Neural cell (in vitro differentiated cells): ENCODE measurements around the gene ZNF521. TPM values are rescaled to one million over a fixed set of nuclear protein-coding genes. Genes with fewer than 3 reads are reported as not detected.

Experiments used
- H2AFZ ChIP-seq: fragments of 200-600, 300-800 bp; sonication (generic), shearing (Covaris generic); 2 replicates; pipeline ENCODE4 v1.6.0; 2014; ENCODE audit warnings: low read depth, mild to moderate bottlenecking, antibody characterized with exemption, low read length, moderate library complexity
- H3F3A ChIP-seq: fragments of 200-600 bp; shearing (Covaris generic); 2 replicates; pipeline ENCODE4 v1.6.1; 2016; ENCODE audit warnings: mild to moderate bottlenecking, moderate library complexity, mixed read lengths, antibody characterized with exemption, low read length; ENCODE audit not compliant: insufficient read depth, poor library complexity, severe bottlenecking
- H3K27ac ChIP-seq: fragments of 200-600, 300-800 bp; sonication (generic), shearing (Covaris generic); 2 replicates; pipeline ENCODE4 v1.5.1; 2014; ENCODE audit warnings: mild to moderate bottlenecking, low read length, moderate library complexity
- H3K27me3 ChIP-seq: fragments of 300-800, 200-600 bp; sonication (generic), shearing (Covaris generic); 2 replicates; pipeline ENCODE4 v1.6.0; 2014; ENCODE audit warnings: mild to moderate bottlenecking, low read depth, low read length, moderate library complexity; ENCODE audit not compliant: insufficient read depth
- H3K36me3 ChIP-seq: fragments of 300-800, 200-600 bp; sonication (generic), shearing (Covaris generic); 2 replicates; pipeline ENCODE4 v1.5.1; 2014; ENCODE audit warnings: mild to moderate bottlenecking, antibody characterized with exemption, low read length, moderate library complexity; ENCODE audit not compliant: insufficient read depth
- H3K4me2 ChIP-seq: fragments of 300-800, 200-600 bp; sonication (generic), shearing (Covaris generic); 2 replicates; pipeline ENCODE4 v1.6.0; 2014; ENCODE audit warnings: mild to moderate bottlenecking, low read length
- H3K4me3 ChIP-seq: fragments of 300-800, 200-600 bp; sonication (generic), shearing (Covaris generic); 2 replicates; pipeline ENCODE4 v1.5.1; 2014; ENCODE audit warnings: mild to moderate bottlenecking, low read length, moderate library complexity
- H3K79me2 ChIP-seq: fragments of 200-600 bp; shearing (Covaris generic); replicated peaks from 2 replicates; pipeline ENCODE4 v1.6.0; 2014; ENCODE audit warnings: mild to moderate bottlenecking, low read length, moderate library complexity; ENCODE audit not compliant: insufficient read depth
- H3K9ac ChIP-seq: fragments of 300-800, 200-600 bp; sonication (generic), shearing (Covaris generic); 2 replicates; pipeline ENCODE4 v1.6.1; 2016; ENCODE audit warnings: mild to moderate bottlenecking, low read length, mixed read lengths
- H3K9me2 ChIP-seq: fragments of 200-600 bp; shearing (Covaris generic); 2 replicates; pipeline ENCODE4 v1.6.1; 2016; ENCODE audit warnings: mild to moderate bottlenecking, low read length, mixed read lengths; ENCODE audit not compliant: insufficient read depth
- H3K9me3 ChIP-seq: fragments of 200-600, 300-800 bp; sonication (generic), shearing (Covaris generic); 2 replicates; pipeline ENCODE4 v1.6.1; 2016; ENCODE audit warnings: mild to moderate bottlenecking, mixed run types, low read length, moderate library complexity, mixed read lengths
- H4K20me1 ChIP-seq: fragments of 200-600 bp; shearing (Covaris generic); 2 replicates; pipeline ENCODE4 v1.6.1; 2016; ENCODE audit warnings: mild to moderate bottlenecking, mixed run types; ENCODE audit not compliant: insufficient read depth
- CTCF ChIP-seq: fragments of 450-650 bp; IDR thresholded peaks from 2 replicates; pipeline ENCODE4 v1.5.1; 2014; ENCODE audit warnings: antibody characterized with exemption, mild to moderate bottlenecking, moderate library complexity; ENCODE audit not compliant: poor library complexity, severe bottlenecking
- EP300 ChIP-seq: fragments of 450-650 bp; conservative IDR thresholded peaks from 2 replicates; pipeline ENCODE4 v1.6.1; 2014; ENCODE audit warnings: antibody characterized with exemption, mild to moderate bottlenecking, moderate library complexity; ENCODE audit not compliant: poor library complexity, severe bottlenecking
- EZH2 ChIP-seq: fragments of 200-600, 300-800 bp; shearing (Covaris generic), sonication (generic); IDR thresholded peaks from 2 replicates; pipeline ENCODE4 v1.6.1; 2014; ENCODE audit warnings: antibody characterized with exemption, low read length, borderline replicate concordance, mild to moderate bottlenecking; ENCODE audit not compliant: insufficient read depth, poor library complexity, severe bottlenecking
- MXI1 ChIP-seq: fragments of 450-650 bp; conservative IDR thresholded peaks from 2 replicates; pipeline ENCODE4 v1.6.1; 2014; ENCODE audit warnings: antibody characterized with exemption, mild to moderate bottlenecking; ENCODE audit not compliant: poor library complexity, severe bottlenecking
- POLR2AphosphoS5 ChIP-seq: IDR thresholded peaks from 2 replicates; pipeline ENCODE4 v1.6.1; 2012
- RAD21 ChIP-seq: fragments of 450-650 bp; conservative IDR thresholded peaks from 2 replicates; pipeline ENCODE4 v1.6.1; 2014; ENCODE audit warnings: antibody characterized with exemption, mild to moderate bottlenecking, moderate library complexity
- REST ChIP-seq: IDR thresholded peaks from 2 replicates; pipeline ENCODE4 v1.6.1; 2012; ENCODE audit warnings: borderline replicate concordance
- SMC3 ChIP-seq: fragments of 450-650 bp; conservative IDR thresholded peaks from 2 replicates; pipeline ENCODE4 v1.6.1; 2014; ENCODE audit warnings: antibody characterized with exemption, mild to moderate bottlenecking, moderate library complexity; ENCODE audit not compliant: poor library complexity
- TAF1 ChIP-seq: IDR thresholded peaks from 2 replicates; pipeline ENCODE4 v1.6.1; 2012; ENCODE audit warnings: low read depth
- polyA plus RNA-seq: library from polyadenylated mRNA; depleted of rRNA; stranded (reverse); fragments of >200 nt; gene quantifications from 2 replicates; pipeline ENCODE4 v1.2.3, GENCODE V29; 2014

Gene ZNF521
- polyA plus RNA-seq, 1 donor from 2014 or later: 101 TPM

- TF ChIP-seq EZH2: no peak
- TF ChIP-seq REST: no peak
- no peak for TF ChIP-seq CTCF
- no peak for TF ChIP-seq POLR2AphosphoS5
- no peak for TF ChIP-seq TAF1
- TF ChIP-seq SMC3: no peak
- no peak for TF ChIP-seq MXI1
- no peak for TF ChIP-seq EP300
- TF ChIP-seq RAD21: no peak
- no peak overlapping the region for H3K4me3 ChIP-seq
- no peak overlapping the region for H3K27ac ChIP-seq
- H3K9me2 ChIP-seq: no peaks in the 10 kb centered on the region
- no peak overlapping the region for H2AFZ ChIP-seq
- H4K20me1 ChIP-seq: no peaks in the 10 kb centered on the region
- H3K36me3 ChIP-seq: no peaks in the 10 kb centered on the region
- no peaks in the 10 kb centered on the region for H3F3A ChIP-seq
- no peak overlapping the region for H3K4me2 ChIP-seq
- H3K9me3 ChIP-seq: no peaks in the 10 kb centered on the region
- H3K9ac ChIP-seq: no peak overlapping the region
- H3K79me2 ChIP-seq: peaks cover 32% of the 10 kb centered on the region
- H3K27me3 ChIP-seq: no peaks in the 10 kb centered on the region
These were observed 118.2 kb downstream of the ZNF521 start for GRCh38 chr18:25233528-25234321.

GRCh38 chr18:25231327-25231691 lies 120.7 kb downstream of the ZNF521 start:
- H4K20me1 ChIP-seq: no peaks in the 10 kb centered on the region
- H2AFZ ChIP-seq: no peak overlapping the region
- peaks cover 7% of the 10 kb centered on the region for H3K36me3 ChIP-seq
- no peaks in the 10 kb centered on the region for H3K9me2 ChIP-seq
- H3K9ac ChIP-seq: no peak overlapping the region
- H3K27ac ChIP-seq: no peak overlapping the region
- no peaks in the 10 kb centered on the region for H3K27me3 ChIP-seq
- H3F3A ChIP-seq: no peaks in the 10 kb centered on the region
- TF ChIP-seq CTCF (no peak), MXI1 (no peak), RAD21 (no peak), TAF1 (no peak), SMC3 (no peak), EP300 (no peak), EZH2 (no peak), POLR2AphosphoS5 (no peak), REST (no peak)
- H3K4me2 ChIP-seq: no peak overlapping the region
- H3K9me3 ChIP-seq: no peaks in the 10 kb centered on the region
- no peak overlapping the region for H3K4me3 ChIP-seq
- peaks cover 29% of the 10 kb centered on the region for H3K79me2 ChIP-seq
